IMR-90 (cell line): Measurements from ENCODE around the gene SLIT3. TPM values are rescaled to one million over a fixed set of nuclear protein-coding genes. Genes with fewer than 3 reads are reported as not detected.

ENCODE experiments used
- ATAC-seq: fragments of 200-7000 bp; cut with Tn5 transposase; 2 replicates; pipeline ENCODE4 v1.9.1; 2020; ENCODE audit warnings: low read depth, mild to moderate bottlenecking, moderate library complexity
- BruUV-seq: library from RNA; stranded (reverse); fragments of 400-500 nt; replicated peaks from 2 replicates; lab custom pipeline; 2021; lab: Mats Ljungman, UMichigan
- CTCF ChIA-PET: fragments of 300-600 bp; formaldehyde crosslinking; extraction: SDS; loops from one replicate; lab custom pipeline; 2021; ENCODE audit warnings: antibody characterized with exemption; lab: Yijun Ruan, JAX
- POLR2A ChIA-PET: fragments of 300-600 bp; sonication (Branson Sonifier 250); formaldehyde crosslinking; loops from one replicate; lab custom pipeline; 2022; ENCODE audit warnings: antibody characterized with exemption; ENCODE audit not compliant: unreplicated experiment; lab: Charles Lee
- DNase-seq: peaks from one replicate; pipeline ENCODE4 v3.0.0; 2013
- H2AFZ ChIP-seq: replicated peaks from 2 replicates; pipeline ENCODE3; 2013; ENCODE audit warnings: low read length, mild to moderate bottlenecking; ENCODE audit not compliant: poor library complexity
- H2AK5ac ChIP-seq: 2 replicates; pipeline ENCODE4 v1.6.1; 2013; ENCODE audit warnings: low read depth, low read length, inconsistent platforms
- H2AK9ac ChIP-seq: replicated peaks from 2 replicates; pipeline ENCODE3; 2013; ENCODE audit warnings: mild to moderate bottlenecking, low read depth, low read length, moderate library complexity; ENCODE audit not compliant: poor library complexity
- H2BK120ac ChIP-seq: 2 replicates; pipeline ENCODE4 v1.6.1; 2013; ENCODE audit warnings: low read depth, low read length, inconsistent platforms
- H2BK15ac ChIP-seq: 3 replicates; pipeline ENCODE4 v1.6.1; 2013; ENCODE audit warnings: low read depth, low read length, inconsistent platforms
- H2BK20ac ChIP-seq: 2 replicates; pipeline ENCODE4 v1.6.1; 2013; ENCODE audit warnings: low read depth, mild to moderate bottlenecking, inconsistent platforms, low read length, moderate library complexity
- H2BK5ac ChIP-seq: 2 replicates; pipeline ENCODE4 v1.6.1; 2013; ENCODE audit warnings: mild to moderate bottlenecking, low read depth, low read length, inconsistent platforms; ENCODE audit not compliant: poor library complexity, severe bottlenecking
- H3K14ac ChIP-seq: replicated peaks from 2 replicates; pipeline ENCODE4 v1.6.1; 2013; ENCODE audit warnings: low read depth, low read length, inconsistent platforms
- H3K18ac ChIP-seq: 2 replicates; pipeline ENCODE4 v1.6.1; 2013; ENCODE audit warnings: low read depth, low read length, control low read depth
- H3K23ac ChIP-seq: 2 replicates; pipeline ENCODE4 v1.6.1; 2013; ENCODE audit warnings: low read depth, low read length, inconsistent platforms
- H3K27ac ChIP-seq: 2 replicates; pipeline ENCODE4 v1.5.1; 2013; ENCODE audit warnings: mild to moderate bottlenecking, control low read depth, low read length; ENCODE audit not compliant: insufficient read depth
- H3K27me3 ChIP-seq: 2 replicates; pipeline ENCODE4 v1.6.1; 2013; ENCODE audit warnings: low read length; ENCODE audit not compliant: control insufficient read depth, insufficient read depth
- H3K36me3 ChIP-seq: 2 replicates; pipeline ENCODE4 v1.6.1; 2013; ENCODE audit warnings: low read length, mixed read lengths; ENCODE audit not compliant: control insufficient read depth, insufficient read depth
- H3K4ac ChIP-seq: 2 replicates; pipeline ENCODE4 v1.6.1; 2013; ENCODE audit warnings: low read depth, low read length, inconsistent platforms
- H3K4me1 ChIP-seq: 2 replicates; pipeline ENCODE4 v1.6.1; 2013; ENCODE audit warnings: low read length, mixed read lengths; ENCODE audit not compliant: control insufficient read depth, insufficient read depth
- H3K4me2 ChIP-seq: 2 replicates; pipeline ENCODE4 v1.6.1; 2013; ENCODE audit warnings: low read depth, mild to moderate bottlenecking, control low read depth, low read length, moderate library complexity
- H3K4me3 ChIP-seq: 2 replicates; pipeline ENCODE4 v1.5.1; 2013; ENCODE audit warnings: low read depth, mild to moderate bottlenecking, control low read depth, low read length, moderate library complexity; ENCODE audit not compliant: insufficient read depth
- H3K56ac ChIP-seq: 2 replicates; pipeline ENCODE4 v1.6.1; 2013; ENCODE audit warnings: low read length, inconsistent platforms; ENCODE audit not compliant: insufficient read depth; ENCODE audit errors: extremely low read depth
- H3K79me1 ChIP-seq, 2 experiments: 2 replicates each; pipeline ENCODE4 v1.6.1; 2013; ENCODE audit warnings: low read length in 2 of 2, inconsistent platforms in 1 of 2, low read depth in 1 of 2
- H3K9ac ChIP-seq: 2 replicates; pipeline ENCODE4 v1.6.1; 2013; ENCODE audit warnings: low read depth, low read length, control low read depth
- H3K9me1 ChIP-seq: 2 replicates; pipeline ENCODE4 v1.6.1; 2013; ENCODE audit warnings: low read length, inconsistent platforms; ENCODE audit not compliant: insufficient read depth
- H3K9me3 ChIP-seq: 2 replicates; pipeline ENCODE4 v1.6.1; 2013; ENCODE audit warnings: low read length; ENCODE audit not compliant: control insufficient read depth, insufficient read depth
- H4K20me1 ChIP-seq: 2 replicates; pipeline ENCODE4 v1.6.1; 2013; ENCODE audit warnings: low read length, inconsistent platforms; ENCODE audit not compliant: insufficient read depth
- H4K5ac ChIP-seq: 2 replicates; pipeline ENCODE4 v1.6.1; 2013; ENCODE audit warnings: mild to moderate bottlenecking, low read depth, low read length, control low read depth
- H4K8ac ChIP-seq, 2 experiments: 2 replicates each; pipeline ENCODE4 v1.6.1; 2013; ENCODE audit warnings: low read depth in 2 of 2, low read length in 2 of 2, control low read depth in 1 of 2, inconsistent platforms in 1 of 2
- H4K91ac ChIP-seq: 2 replicates; pipeline ENCODE4 v1.6.1; 2013; ENCODE audit warnings: low read depth, low read length, inconsistent platforms; ENCODE audit not compliant: insufficient read depth
- BHLHE40 ChIP-seq: fragments of 150-350 bp; IDR thresholded peaks from 2 replicates; pipeline ENCODE4 v1.6.1; 2016; ENCODE audit warnings: mild to moderate bottlenecking, low read depth, low read length
- CEBPB ChIP-seq: IDR thresholded peaks from 2 replicates; pipeline ENCODE4 v1.6.1; 2012; ENCODE audit warnings: low read depth, low read length, improper control_type of control experiment
- CHD1 ChIP-seq: IDR thresholded peaks from 2 replicates; pipeline ENCODE4 v1.6.1; 2012; ENCODE audit warnings: low read depth, low read length, improper control_type of control experiment
- FOS ChIP-seq: fragments of 150-350 bp; IDR thresholded peaks from 2 replicates; pipeline ENCODE4 v1.6.1; 2016; ENCODE audit warnings: low read depth, low read length
- MAFK ChIP-seq: IDR thresholded peaks from 2 replicates; pipeline ENCODE4 v1.6.1; 2012; ENCODE audit warnings: low read depth, low read length, improper control_type of control experiment
- MAZ ChIP-seq: IDR thresholded peaks from 2 replicates; pipeline ENCODE4 v1.6.1; 2012; ENCODE audit warnings: low read depth, mild to moderate bottlenecking, low read length, improper control_type of control experiment, moderate library complexity, borderline replicate concordance
- MXI1 ChIP-seq: IDR thresholded peaks from 2 replicates; pipeline ENCODE4 v1.6.1; 2012; ENCODE audit warnings: low read depth, mild to moderate bottlenecking, low read length, moderate library complexity, borderline replicate concordance
- NFE2L2 ChIP-seq: fragments of 150-350 bp; IDR thresholded peaks from 2 replicates; pipeline ENCODE4 v1.6.1; 2016; ENCODE audit warnings: low read depth, mild to moderate bottlenecking, low read length
- POLR2A ChIP-seq: IDR thresholded peaks from 2 replicates; pipeline ENCODE4 v1.6.1; 2012; ENCODE audit warnings: mild to moderate bottlenecking, low read depth, low read length
- RAD21 ChIP-seq: IDR thresholded peaks from 2 replicates; pipeline ENCODE4 v1.6.1; 2012; ENCODE audit warnings: low read length, improper control_type of control experiment
- RCOR1 ChIP-seq: IDR thresholded peaks from 2 replicates; pipeline ENCODE4 v1.6.1; 2012; ENCODE audit warnings: mild to moderate bottlenecking, low read length, improper control_type of control experiment; ENCODE audit not compliant: insufficient replicate concordance
- RFX5 ChIP-seq: IDR thresholded peaks from 2 replicates; pipeline ENCODE4 v1.8.0; 2012; ENCODE audit warnings: low read depth, mild to moderate bottlenecking, low read length, moderate library complexity
- SMC3 ChIP-seq: fragments of 150-350 bp; IDR thresholded peaks from 2 replicates; pipeline ENCODE4 v1.6.1; 2016; ENCODE audit warnings: low read depth, mild to moderate bottlenecking, antibody characterized with exemption, low read length, moderate library complexity
- USF2 ChIP-seq: fragments of 150-350 bp; IDR thresholded peaks from 2 replicates; pipeline ENCODE4 v1.6.1; 2017; ENCODE audit warnings: mild to moderate bottlenecking, antibody characterized with exemption, low read length, low read depth
- WGBS, 2 experiments: methylation state at CpG; one replicate each; pipeline versions ENCODE4 v1.1.5 to v1.1.7; 2013; ENCODE audit warnings: missing lambda C conversion rate in 2 of 2; ENCODE audit not compliant: insufficient read length in 1 of 2; ENCODE audit errors: extremely low coverage in 2 of 2; 5-methylcytosine and 5-hydroxymethylcytosine counted together
- dilution Hi-C: fragments of 300-500 bp; cut with HindIII; formaldehyde crosslinking; loops from one replicate; pipeline ENCODE4 v1.14.3; 2018; ENCODE audit warnings: low sequenced_read_pairs; ENCODE audit not compliant: unreplicated experiment
- in situ Hi-C: fragments of 300-500 bp; cut with MboI; formaldehyde crosslinking; loops from 3 replicates; pipeline ENCODE4 v1.14.3; 2019; ENCODE audit warnings: low sequenced_read_pairs, inconsistent platforms, mixed read lengths
- intact Hi-C: fragments of 100-400 bp; cut with micrococcal nuclease; formaldehyde crosslinking; loops from 2 replicates; pipeline ENCODE4 v1.10.0; 2022
- polyA plus RNA-seq, 3 experiments: library from polyadenylated mRNA; depleted of rRNA; stranded (reverse); fragments of >200 nt; gene quantifications; 2 replicates each; pipeline ENCODE4 v1.2.3, GENCODE V29; 2012; ENCODE audit warnings: low replicate concordance in 1 of 3
- total RNA-seq: library from RNA; depleted of rRNA; stranded (reverse); fragments of >200 nt; gene quantifications from 2 replicates; pipeline ENCODE4 v1.2.3, GENCODE V29; 2012
- TF ChIP-seq, protein P1 (sequence below): fragments of 150-350 bp; IDR thresholded peaks from 2 replicates; pipeline ENCODE4 v1.6.1; 2016; ENCODE audit warnings: low read depth, mild to moderate bottlenecking, low read length, moderate library complexity, borderline replicate concordance
- TF ChIP-seq, protein P2 (sequence below): conservative IDR thresholded peaks from 2 replicates; pipeline ENCODE4 v1.5.1; 2012; ENCODE audit warnings: mild to moderate bottlenecking, low read depth, low read length, improper control_type of control experiment

Gene SLIT3
- total and polyA plus RNA-seq, 2 of the 4 experiments (the other 2 are of a cell fraction): 0.18 to 0.50 TPM

GRCh38 chr5:168974082-168974481 is 326.9 kb downstream of the SLIT3 start:
- intact Hi-C loops (no loop called here), in situ Hi-C loops (no loop called here), dilution Hi-C loops (no loop called here)
- Histone ChIP-seq H2BK15ac (no peak overlapping the region), H3K9me1 (no peaks in the 10 kb centered on the region), H3K79me1 (no peaks in the 10 kb centered on the region), H3K18ac (no peak overlapping the region), H3K4me3 (no peak overlapping the region), H3K4me1 (no peaks in the 10 kb centered on the region), H2BK20ac (no peak overlapping the region), H2AFZ (no peak overlapping the region), H2BK5ac (no peak overlapping the region), H3K4ac (no peak overlapping the region), H3K36me3 (no peaks in the 10 kb centered on the region), H4K91ac (no peak overlapping the region), H3K23ac (no peak overlapping the region), H3K56ac (no peak overlapping the region), H3K4me2 (no peak overlapping the region), H4K20me1 (no peaks in the 10 kb centered on the region), H3K9ac (no peak overlapping the region), H3K9me3 (no peaks in the 10 kb centered on the region), H2BK120ac (no peak overlapping the region), H3K27ac (no peak overlapping the region), H2AK5ac (no peak overlapping the region), H4K5ac (no peak overlapping the region), H3K14ac (no peak overlapping the region), H4K8ac (no peak overlapping the region), H2AK9ac (no peak overlapping the region), H3K27me3 (no peaks in the 10 kb centered on the region)
- POLR2A ChIA-PET: no interaction called here
- TF ChIP-seq, protein P1, sequence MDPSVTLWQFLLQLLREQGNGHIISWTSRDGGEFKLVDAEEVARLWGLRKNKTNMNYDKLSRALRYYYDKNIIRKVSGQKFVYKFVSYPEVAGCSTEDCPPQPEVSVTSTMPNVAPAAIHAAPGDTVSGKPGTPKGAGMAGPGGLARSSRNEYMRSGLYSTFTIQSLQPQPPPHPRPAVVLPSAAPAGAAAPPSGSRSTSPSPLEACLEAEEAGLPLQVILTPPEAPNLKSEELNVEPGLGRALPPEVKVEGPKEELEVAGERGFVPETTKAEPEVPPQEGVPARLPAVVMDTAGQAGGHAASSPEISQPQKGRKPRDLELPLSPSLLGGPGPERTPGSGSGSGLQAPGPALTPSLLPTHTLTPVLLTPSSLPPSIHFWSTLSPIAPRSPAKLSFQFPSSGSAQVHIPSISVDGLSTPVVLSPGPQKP: no peak
- TF ChIP-seq MAZ (no peak), RFX5 (no peak), MXI1 (no peak), USF2 (no peak), CHD1 (no peak), CEBPB (no peak), BHLHE40 (no peak), NFE2L2 (no peak), POLR2A (no peak), RCOR1 (no peak), SMC3 (no peak), MAFK (no peak), RAD21 (no peak), FOS (no peak)
- TF ChIP-seq, protein P2, sequence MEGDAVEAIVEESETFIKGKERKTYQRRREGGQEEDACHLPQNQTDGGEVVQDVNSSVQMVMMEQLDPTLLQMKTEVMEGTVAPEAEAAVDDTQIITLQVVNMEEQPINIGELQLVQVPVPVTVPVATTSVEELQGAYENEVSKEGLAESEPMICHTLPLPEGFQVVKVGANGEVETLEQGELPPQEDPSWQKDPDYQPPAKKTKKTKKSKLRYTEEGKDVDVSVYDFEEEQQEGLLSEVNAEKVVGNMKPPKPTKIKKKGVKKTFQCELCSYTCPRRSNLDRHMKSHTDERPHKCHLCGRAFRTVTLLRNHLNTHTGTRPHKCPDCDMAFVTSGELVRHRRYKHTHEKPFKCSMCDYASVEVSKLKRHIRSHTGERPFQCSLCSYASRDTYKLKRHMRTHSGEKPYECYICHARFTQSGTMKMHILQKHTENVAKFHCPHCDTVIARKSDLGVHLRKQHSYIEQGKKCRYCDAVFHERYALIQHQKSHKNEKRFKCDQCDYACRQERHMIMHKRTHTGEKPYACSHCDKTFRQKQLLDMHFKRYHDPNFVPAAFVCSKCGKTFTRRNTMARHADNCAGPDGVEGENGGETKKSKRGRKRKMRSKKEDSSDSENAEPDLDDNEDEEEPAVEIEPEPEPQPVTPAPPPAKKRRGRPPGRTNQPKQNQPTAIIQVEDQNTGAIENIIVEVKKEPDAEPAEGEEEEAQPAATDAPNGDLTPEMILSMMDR: no peak
- DNase-seq: no peak
- WGBS, 2 experiments: no CpG with 5 or more reads among the region's 2 CpGs
- CTCF ChIA-PET: no interaction called here
- no TSS peak for BruUV-seq
- ATAC-seq: no peak
